IMR-90 (cell line): ENCODE results near the gene GANC. TPM values are rescaled to one million over a fixed set of nuclear protein-coding genes. Genes with fewer than 3 reads are reported as not detected.

Experiments
- ATAC-seq: fragments of 200-7000 bp; cut with Tn5 transposase; 2 replicates; pipeline ENCODE4 v1.9.1; 2020; ENCODE audit warnings: low read depth, mild to moderate bottlenecking, moderate library complexity
- BruUV-seq: library from RNA; stranded (reverse); fragments of 400-500 nt; replicated peaks from 2 replicates; lab custom pipeline; 2021; lab: Mats Ljungman, UMichigan
- CTCF ChIA-PET: fragments of 300-600 bp; formaldehyde crosslinking; extraction: SDS; loops from one replicate; lab custom pipeline; 2021; ENCODE audit warnings: antibody characterized with exemption; lab: Yijun Ruan, JAX
- POLR2A ChIA-PET: fragments of 300-600 bp; sonication (Branson Sonifier 250); formaldehyde crosslinking; loops from one replicate; lab custom pipeline; 2022; ENCODE audit warnings: antibody characterized with exemption; ENCODE audit not compliant: unreplicated experiment; lab: Charles Lee
- DNase-seq: peaks from one replicate; pipeline ENCODE4 v3.0.0; 2013
- H2AFZ ChIP-seq: replicated peaks from 2 replicates; pipeline ENCODE3; 2013; ENCODE audit warnings: low read length, mild to moderate bottlenecking; ENCODE audit not compliant: poor library complexity
- H2AK5ac ChIP-seq: 2 replicates; pipeline ENCODE4 v1.6.1; 2013; ENCODE audit warnings: low read depth, low read length, inconsistent platforms
- H2AK9ac ChIP-seq: replicated peaks from 2 replicates; pipeline ENCODE3; 2013; ENCODE audit warnings: mild to moderate bottlenecking, low read depth, low read length, moderate library complexity; ENCODE audit not compliant: poor library complexity
- H2BK120ac ChIP-seq: 2 replicates; pipeline ENCODE4 v1.6.1; 2013; ENCODE audit warnings: low read depth, low read length, inconsistent platforms
- H2BK15ac ChIP-seq: 3 replicates; pipeline ENCODE4 v1.6.1; 2013; ENCODE audit warnings: low read depth, low read length, inconsistent platforms
- H2BK20ac ChIP-seq: 2 replicates; pipeline ENCODE4 v1.6.1; 2013; ENCODE audit warnings: low read depth, mild to moderate bottlenecking, inconsistent platforms, low read length, moderate library complexity
- H2BK5ac ChIP-seq: 2 replicates; pipeline ENCODE4 v1.6.1; 2013; ENCODE audit warnings: mild to moderate bottlenecking, low read depth, low read length, inconsistent platforms; ENCODE audit not compliant: poor library complexity, severe bottlenecking
- H3K14ac ChIP-seq: replicated peaks from 2 replicates; pipeline ENCODE4 v1.6.1; 2013; ENCODE audit warnings: low read depth, low read length, inconsistent platforms
- H3K18ac ChIP-seq: 2 replicates; pipeline ENCODE4 v1.6.1; 2013; ENCODE audit warnings: low read depth, low read length, control low read depth
- H3K23ac ChIP-seq: 2 replicates; pipeline ENCODE4 v1.6.1; 2013; ENCODE audit warnings: low read depth, low read length, inconsistent platforms
- H3K27ac ChIP-seq: 2 replicates; pipeline ENCODE4 v1.5.1; 2013; ENCODE audit warnings: mild to moderate bottlenecking, control low read depth, low read length; ENCODE audit not compliant: insufficient read depth
- H3K27me3 ChIP-seq: 2 replicates; pipeline ENCODE4 v1.6.1; 2013; ENCODE audit warnings: low read length; ENCODE audit not compliant: control insufficient read depth, insufficient read depth
- H3K36me3 ChIP-seq: 2 replicates; pipeline ENCODE4 v1.6.1; 2013; ENCODE audit warnings: low read length, mixed read lengths; ENCODE audit not compliant: control insufficient read depth, insufficient read depth
- H3K4ac ChIP-seq: 2 replicates; pipeline ENCODE4 v1.6.1; 2013; ENCODE audit warnings: low read depth, low read length, inconsistent platforms
- H3K4me1 ChIP-seq: 2 replicates; pipeline ENCODE4 v1.6.1; 2013; ENCODE audit warnings: low read length, mixed read lengths; ENCODE audit not compliant: control insufficient read depth, insufficient read depth
- H3K4me2 ChIP-seq: 2 replicates; pipeline ENCODE4 v1.6.1; 2013; ENCODE audit warnings: low read depth, mild to moderate bottlenecking, control low read depth, low read length, moderate library complexity
- H3K4me3 ChIP-seq: 2 replicates; pipeline ENCODE4 v1.5.1; 2013; ENCODE audit warnings: low read depth, mild to moderate bottlenecking, control low read depth, low read length, moderate library complexity; ENCODE audit not compliant: insufficient read depth
- H3K56ac ChIP-seq: 2 replicates; pipeline ENCODE4 v1.6.1; 2013; ENCODE audit warnings: low read length, inconsistent platforms; ENCODE audit not compliant: insufficient read depth; ENCODE audit errors: extremely low read depth
- H3K79me1 ChIP-seq, 2 experiments: 2 replicates each; pipeline ENCODE4 v1.6.1; 2013; ENCODE audit warnings: low read length in 2 of 2, inconsistent platforms in 1 of 2, low read depth in 1 of 2
- H3K9ac ChIP-seq: 2 replicates; pipeline ENCODE4 v1.6.1; 2013; ENCODE audit warnings: low read depth, low read length, control low read depth
- H3K9me1 ChIP-seq: 2 replicates; pipeline ENCODE4 v1.6.1; 2013; ENCODE audit warnings: low read length, inconsistent platforms; ENCODE audit not compliant: insufficient read depth
- H3K9me3 ChIP-seq: 2 replicates; pipeline ENCODE4 v1.6.1; 2013; ENCODE audit warnings: low read length; ENCODE audit not compliant: control insufficient read depth, insufficient read depth
- H4K20me1 ChIP-seq: 2 replicates; pipeline ENCODE4 v1.6.1; 2013; ENCODE audit warnings: low read length, inconsistent platforms; ENCODE audit not compliant: insufficient read depth
- H4K5ac ChIP-seq: 2 replicates; pipeline ENCODE4 v1.6.1; 2013; ENCODE audit warnings: mild to moderate bottlenecking, low read depth, low read length, control low read depth
- H4K8ac ChIP-seq, 2 experiments: 2 replicates each; pipeline ENCODE4 v1.6.1; 2013; ENCODE audit warnings: low read depth in 2 of 2, low read length in 2 of 2, control low read depth in 1 of 2, inconsistent platforms in 1 of 2
- H4K91ac ChIP-seq: 2 replicates; pipeline ENCODE4 v1.6.1; 2013; ENCODE audit warnings: low read depth, low read length, inconsistent platforms; ENCODE audit not compliant: insufficient read depth
- CEBPB ChIP-seq: IDR thresholded peaks from 2 replicates; pipeline ENCODE4 v1.6.1; 2012; ENCODE audit warnings: low read depth, low read length, improper control_type of control experiment
- CTCF ChIP-seq: conservative IDR thresholded peaks from 2 replicates; pipeline ENCODE4 v1.5.1; 2012; ENCODE audit warnings: mild to moderate bottlenecking, low read depth, low read length, improper control_type of control experiment
- MXI1 ChIP-seq: IDR thresholded peaks from 2 replicates; pipeline ENCODE4 v1.6.1; 2012; ENCODE audit warnings: low read depth, mild to moderate bottlenecking, low read length, moderate library complexity, borderline replicate concordance
- RCOR1 ChIP-seq: IDR thresholded peaks from 2 replicates; pipeline ENCODE4 v1.6.1; 2012; ENCODE audit warnings: mild to moderate bottlenecking, low read length, improper control_type of control experiment; ENCODE audit not compliant: insufficient replicate concordance
- dilution Hi-C: fragments of 300-500 bp; cut with HindIII; formaldehyde crosslinking; loops from one replicate; pipeline ENCODE4 v1.14.3; 2018; ENCODE audit warnings: low sequenced_read_pairs; ENCODE audit not compliant: unreplicated experiment
- in situ Hi-C: fragments of 300-500 bp; cut with MboI; formaldehyde crosslinking; loops from 3 replicates; pipeline ENCODE4 v1.14.3; 2019; ENCODE audit warnings: low sequenced_read_pairs, inconsistent platforms, mixed read lengths
- intact Hi-C: fragments of 100-400 bp; cut with micrococcal nuclease; formaldehyde crosslinking; loops from 2 replicates; pipeline ENCODE4 v1.10.0; 2022
- polyA plus RNA-seq, 3 experiments: library from polyadenylated mRNA; depleted of rRNA; stranded (reverse); fragments of >200 nt; gene quantifications; 2 replicates each; pipeline ENCODE4 v1.2.3, GENCODE V29; 2012; ENCODE audit warnings: low replicate concordance in 1 of 3
- total RNA-seq: library from RNA; depleted of rRNA; stranded (reverse); fragments of >200 nt; gene quantifications from 2 replicates; pipeline ENCODE4 v1.2.3, GENCODE V29; 2012

The GANC gene
- total and polyA plus RNA-seq, 2 of the 4 experiments (the other 2 are of a cell fraction), result 7.1 to 19.2 TPM

GRCh38 chr15:42267286-42267685 is 5.7 kb upstream of the GANC start:
- no peak overlapping the region for H3K4ac ChIP-seq
- no peak overlapping the region for H2AK5ac ChIP-seq
- no peak overlapping the region for H4K5ac ChIP-seq
- H3K9me1 ChIP-seq, result no peaks in the 10 kb centered on the region; the same call in 1 of the 2 replicates
- H3K27ac ChIP-seq, result no peak overlapping the region
- H4K91ac ChIP-seq, result no peak overlapping the region
- H2BK20ac ChIP-seq, result no peak overlapping the region
- dilution Hi-C loops, result no loop called here
- no peak overlapping the region for H2BK15ac ChIP-seq
- H3K79me1 ChIP-seq, result peaks cover 4 to 20% of the 10 kb centered on the region in 2 experiments
- H3K4me3 ChIP-seq, result no peak overlapping the region
- no peak overlapping the region for H2AFZ ChIP-seq
- peak; percentile 16 for DNase-seq
- no peaks in the 10 kb centered on the region for H3K9me3 ChIP-seq
- BruUV-seq, result no TSS peak
- TF ChIP-seq CEBPB (peak; percentile 32; the same call in 1 of the 2 replicates), RCOR1 (no peak), MXI1 (no peak), CTCF (no peak)
- in situ Hi-C loops, result no loop called here
- no peak overlapping the region for H3K56ac ChIP-seq
- H3K36me3 ChIP-seq, result peaks cover 24% of the 10 kb centered on the region
- ATAC-seq, result no peak
- no peak overlapping the region for H2AK9ac ChIP-seq
- no peaks in the 10 kb centered on the region for H3K27me3 ChIP-seq
- intact Hi-C loops, result loop anchor here (10.0 kb wide), 1 partner anchor 52 kb away; no protein-coding TSS in a partner anchor
- ChIA-PET POLR2A (no interaction called here), CTCF (interaction anchor here (0.6 kb wide), 1 partner anchor 201 kb away, joined by 3 read pairs; no protein-coding TSS in a partner anchor)
- H3K23ac ChIP-seq, result no peak overlapping the region
- no peak overlapping the region for H3K14ac ChIP-seq
- H4K20me1 ChIP-seq, result peaks cover 3% of the 10 kb centered on the region; the same call in 1 of the 2 replicates
- H3K4me1 ChIP-seq, result no peaks in the 10 kb centered on the region
- no peak overlapping the region for H3K4me2 ChIP-seq
- no peak overlapping the region for H2BK120ac ChIP-seq
- no peak overlapping the region for H3K9ac ChIP-seq
- no peak overlapping the region for H2BK5ac ChIP-seq
- no peak overlapping the region for H3K18ac ChIP-seq
- no peak overlapping the region for H4K8ac ChIP-seq
